ENCODE results near the gene DPH5. TPM values are rescaled to one million over a fixed set of nuclear protein-coding genes. Genes with fewer than 3 reads are reported as not detected.
"Not testable (repeated sequence)": the region's sequence is repeated elsewhere in the genome, so short reads cannot be mapped to it uniquely, and the experiment has no call there.

The DPH5 gene
- total RNA-seq, 1 donor from 2014 or later: 49.1 TPM

DNA sequence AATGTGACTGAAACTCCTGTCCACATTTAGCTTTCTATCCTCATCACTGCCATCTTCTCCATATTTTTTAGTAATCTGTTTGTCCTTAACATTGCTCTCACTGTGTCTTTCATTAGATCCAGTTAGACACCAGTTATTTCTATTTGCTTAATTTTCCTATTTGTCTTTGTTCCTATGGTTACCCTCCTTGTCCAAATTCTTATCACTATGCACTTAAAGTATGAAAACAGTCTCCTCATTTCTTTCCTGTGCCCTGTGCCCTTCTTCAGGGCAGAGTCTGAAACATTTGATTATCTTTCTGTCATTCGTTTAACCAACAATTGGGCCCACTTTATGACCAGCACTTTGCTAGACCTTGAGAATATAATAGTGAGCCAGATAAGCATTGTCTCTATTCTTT lies 65.5 kb downstream of the DPH5 start:
- H3K36me3 Mint-ChIP-seq (ENCODE audit: unreplicated experiment): peaks cover 26% of the 10 kb centered on the region
- no peaks in the 10 kb centered on the region for H3K9me3 Mint-ChIP-seq (ENCODE audit: unreplicated experiment)
- peaks cover 10% of the 10 kb centered on the region for H3K4me1 Mint-ChIP-seq (ENCODE audit: unreplicated experiment)
- no peaks in the 10 kb centered on the region for H3K27me3 Mint-ChIP-seq (ENCODE audit: unreplicated experiment)
- no peak for DNase-seq (ENCODE audit: extremely low spot score, unreplicated experiment)
- TF ChIP-seq, protein P1, sequence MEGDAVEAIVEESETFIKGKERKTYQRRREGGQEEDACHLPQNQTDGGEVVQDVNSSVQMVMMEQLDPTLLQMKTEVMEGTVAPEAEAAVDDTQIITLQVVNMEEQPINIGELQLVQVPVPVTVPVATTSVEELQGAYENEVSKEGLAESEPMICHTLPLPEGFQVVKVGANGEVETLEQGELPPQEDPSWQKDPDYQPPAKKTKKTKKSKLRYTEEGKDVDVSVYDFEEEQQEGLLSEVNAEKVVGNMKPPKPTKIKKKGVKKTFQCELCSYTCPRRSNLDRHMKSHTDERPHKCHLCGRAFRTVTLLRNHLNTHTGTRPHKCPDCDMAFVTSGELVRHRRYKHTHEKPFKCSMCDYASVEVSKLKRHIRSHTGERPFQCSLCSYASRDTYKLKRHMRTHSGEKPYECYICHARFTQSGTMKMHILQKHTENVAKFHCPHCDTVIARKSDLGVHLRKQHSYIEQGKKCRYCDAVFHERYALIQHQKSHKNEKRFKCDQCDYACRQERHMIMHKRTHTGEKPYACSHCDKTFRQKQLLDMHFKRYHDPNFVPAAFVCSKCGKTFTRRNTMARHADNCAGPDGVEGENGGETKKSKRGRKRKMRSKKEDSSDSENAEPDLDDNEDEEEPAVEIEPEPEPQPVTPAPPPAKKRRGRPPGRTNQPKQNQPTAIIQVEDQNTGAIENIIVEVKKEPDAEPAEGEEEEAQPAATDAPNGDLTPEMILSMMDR (IDR thresholded peaks at IDR 0.05): no peak
- H3K27ac Mint-ChIP-seq (ENCODE audit: unreplicated experiment): no peak overlapping the region
- no peak overlapping the region for H3K4me3 Mint-ChIP-seq (ENCODE audit: unreplicated experiment)

DNA sequence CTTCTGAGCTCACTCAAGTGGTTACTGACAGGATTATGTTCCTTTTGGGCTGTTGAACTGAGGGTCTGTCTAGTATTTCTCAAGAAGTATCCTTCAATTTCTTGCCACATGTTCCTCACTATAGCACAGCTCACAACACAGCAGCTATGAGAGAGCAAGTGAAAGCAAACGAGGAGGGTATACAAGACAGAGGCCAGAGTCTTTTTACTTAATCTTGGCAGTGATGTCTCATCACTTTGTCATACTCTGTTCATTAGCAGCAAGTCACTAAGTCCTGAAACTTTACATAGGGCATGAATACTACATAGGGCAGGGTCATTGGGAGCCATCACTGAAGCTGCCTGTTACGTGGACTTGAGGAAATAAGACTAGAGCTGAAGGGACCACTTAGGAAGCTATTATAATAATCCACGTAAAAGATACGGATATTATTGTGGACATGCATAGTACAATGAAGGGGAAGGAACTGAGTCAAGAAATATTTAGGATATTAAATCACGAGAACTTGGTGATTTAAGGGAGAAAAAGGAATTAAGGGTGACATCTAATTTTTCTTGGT lies 66.0 kb downstream of the DPH5 start:
- Mint-ChIP-seq H3K36me3 (ENCODE audit: unreplicated experiment) (peaks cover 26% of the 10 kb centered on the region), H3K4me3 (ENCODE audit: unreplicated experiment) (no peak overlapping the region), H3K27me3 (ENCODE audit: unreplicated experiment) (no peaks in the 10 kb centered on the region), H3K4me1 (ENCODE audit: unreplicated experiment) (peaks cover 10% of the 10 kb centered on the region), H3K27ac (ENCODE audit: unreplicated experiment) (no peak overlapping the region), H3K9me3 (ENCODE audit: unreplicated experiment) (no peaks in the 10 kb centered on the region)
- TF ChIP-seq, protein P1 (IDR thresholded peaks at IDR 0.05): no peak
- DNase-seq (ENCODE audit: extremely low spot score, unreplicated experiment): no peak

DNA sequence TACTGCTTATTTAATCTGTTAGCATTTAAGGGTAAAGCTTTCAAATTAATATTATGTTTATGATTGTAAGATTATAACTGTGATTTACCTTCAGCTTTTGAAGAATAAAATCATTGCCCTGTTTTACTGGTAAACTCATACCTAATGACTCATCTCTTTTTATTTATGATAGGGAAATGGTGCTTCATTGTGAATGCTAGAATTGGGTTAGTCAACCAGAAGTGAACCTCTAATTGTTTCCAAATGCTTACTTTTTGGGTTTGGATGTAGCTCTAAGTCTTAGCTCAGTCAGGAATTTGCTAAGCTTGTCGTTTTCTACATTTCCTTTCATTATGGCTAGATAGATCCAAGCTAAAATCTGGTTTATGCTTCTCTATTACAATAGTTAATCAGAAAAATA lies 70.3 kb downstream of the DPH5 start:
- Mint-ChIP-seq H3K27me3 (ENCODE audit: unreplicated experiment) (no peaks in the 10 kb centered on the region), H3K36me3 (ENCODE audit: unreplicated experiment) (peaks cover 16% of the 10 kb centered on the region), H3K27ac (ENCODE audit: unreplicated experiment) (peak overlapping the region; percentile 62), H3K4me1 (ENCODE audit: unreplicated experiment) (peaks cover 22% of the 10 kb centered on the region), H3K4me3 (ENCODE audit: unreplicated experiment) (no peak overlapping the region), H3K9me3 (ENCODE audit: unreplicated experiment) (no peaks in the 10 kb centered on the region)
- TF ChIP-seq, protein P1 (IDR thresholded peaks at IDR 0.05): no peak
- DNase-seq (ENCODE audit: extremely low spot score, unreplicated experiment): no peak

DNA sequence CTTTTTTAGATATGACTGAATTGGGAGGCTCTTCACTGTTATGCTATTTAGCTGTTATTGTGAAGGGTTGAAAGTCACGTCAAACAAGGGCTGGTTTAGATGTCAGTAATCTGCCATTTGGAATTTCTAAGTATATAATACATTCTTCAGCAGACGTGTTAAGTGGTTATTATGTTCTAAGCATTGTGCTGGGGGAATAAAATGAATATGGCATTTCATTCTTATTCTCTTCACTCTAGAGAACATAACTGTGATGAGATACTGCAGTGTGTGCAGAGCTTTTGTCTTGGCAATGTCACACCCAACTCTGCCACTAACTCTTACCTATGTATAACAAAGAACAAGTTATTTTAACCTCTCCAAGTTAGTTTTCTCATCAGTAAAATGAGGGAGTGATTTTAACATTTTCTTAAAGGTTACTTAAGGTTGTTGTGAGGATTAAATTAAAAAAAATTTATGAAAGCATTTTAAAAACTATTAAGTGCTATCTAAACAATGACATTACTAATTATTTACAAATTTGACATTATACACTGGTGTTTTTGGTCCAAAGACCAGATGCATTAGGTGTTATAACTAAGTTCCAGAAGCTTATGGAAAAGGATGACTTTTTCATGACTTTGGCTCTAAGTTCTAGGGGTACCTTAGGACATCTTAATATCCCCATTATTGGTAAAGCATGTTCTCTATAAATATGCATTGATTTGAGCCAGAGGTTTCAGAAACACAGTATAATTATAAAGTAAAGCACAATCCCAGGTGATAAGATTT lies 71.4 kb downstream of the DPH5 start:
- TF ChIP-seq, protein P1 (IDR thresholded peaks at IDR 0.05): no peak
- H3K4me1 Mint-ChIP-seq (ENCODE audit: unreplicated experiment): peaks cover 29% of the 10 kb centered on the region

DNA sequence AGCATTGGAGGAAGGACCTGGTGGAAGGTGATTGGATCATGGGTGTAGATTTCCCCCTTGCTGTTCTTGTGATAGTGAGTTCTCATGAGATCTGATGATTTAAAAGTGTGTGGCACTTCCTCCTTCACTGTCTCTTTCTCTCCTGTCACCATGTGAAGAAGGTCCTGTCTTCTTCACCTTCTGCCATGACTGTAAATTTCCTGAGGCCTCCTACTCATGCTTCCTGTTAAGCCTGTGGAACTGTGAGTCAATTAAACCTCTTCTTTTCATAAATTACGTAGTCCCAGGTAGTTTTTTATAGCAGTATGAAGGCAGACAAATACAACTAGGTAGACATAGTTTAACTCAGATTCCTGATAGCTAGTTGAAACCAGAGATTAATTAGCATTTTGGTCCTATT lies 72.6 kb downstream of the DPH5 start:
- H3K9me3 Mint-ChIP-seq (ENCODE audit: unreplicated experiment); H3K4me3 Mint-ChIP-seq (ENCODE audit: unreplicated experiment); H3K27me3 Mint-ChIP-seq (ENCODE audit: unreplicated experiment); DNase-seq (ENCODE audit: extremely low spot score, unreplicated experiment); H3K27ac Mint-ChIP-seq (ENCODE audit: unreplicated experiment): not testable (repeated sequence)
- Mint-ChIP-seq H3K4me1 (ENCODE audit: unreplicated experiment) (peaks cover 30% of the 10 kb centered on the region), H3K36me3 (ENCODE audit: unreplicated experiment) (peaks cover 26% of the 10 kb centered on the region)

More for the DNA sequence above, 71.4 kb downstream of the DPH5 start:
- Mint-ChIP-seq H3K27ac (ENCODE audit: unreplicated experiment) (no peak overlapping the region), H3K9me3 (ENCODE audit: unreplicated experiment) (no peaks in the 10 kb centered on the region), H3K36me3 (ENCODE audit: unreplicated experiment) (peaks cover 18% of the 10 kb centered on the region), H3K4me3 (ENCODE audit: unreplicated experiment) (no peak overlapping the region), H3K27me3 (ENCODE audit: unreplicated experiment) (no peaks in the 10 kb centered on the region)
- no peak for DNase-seq (ENCODE audit: extremely low spot score, unreplicated experiment)
